Small intestine (tissue), 7 donors: ENCODE results near the gene PARD3B. TPM values are rescaled to one million over a fixed set of nuclear protein-coding genes. Genes with fewer than 3 reads are reported as not detected.

Experiments
- DNase-seq, 2 donors: peaks; one replicate each; pipeline versions ENCODE4 v3.0.0 to v3.0.0-alpha.2; 2013
- FAIRE-seq: peaks from 2 replicates; lab custom pipeline; 2012; peaks lifted over from hg19 to GRCh38; lab: Jason Lieb, UNC
- H3K27ac ChIP-seq, 3 donors: one replicate each; pipeline ENCODE4 v1.5.1; 2013; ENCODE audit warnings: low read length in 2 of 3, mild to moderate bottlenecking in 2 of 3, control low read depth in 1 of 3, inconsistent platforms in 1 of 3, low read depth in 1 of 3, moderate library complexity in 1 of 3
- H3K27me3 ChIP-seq, 3 donors: one replicate each; pipeline ENCODE4 v1.6.1; 2013; ENCODE audit warnings: low read length in 3 of 3, inconsistent platforms in 1 of 3; ENCODE audit not compliant: control insufficient read depth in 3 of 3, insufficient read depth in 3 of 3
- H3K36me3 ChIP-seq, 3 donors: one replicate each; pipeline ENCODE4 v1.6.1; 2013; ENCODE audit warnings: low read length in 3 of 3, inconsistent platforms in 1 of 3, low read depth in 1 of 3, mild to moderate bottlenecking in 1 of 3, moderate library complexity in 1 of 3; ENCODE audit not compliant: control insufficient read depth in 3 of 3, insufficient read depth in 2 of 3
- H3K4me1 ChIP-seq, 3 donors: one replicate each; pipeline ENCODE4 v1.6.1; 2013; ENCODE audit warnings: low read length in 2 of 3, inconsistent platforms in 1 of 3, low read depth in 1 of 3, mild to moderate bottlenecking in 1 of 3, moderate library complexity in 1 of 3; ENCODE audit not compliant: control insufficient read depth in 3 of 3, insufficient read depth in 2 of 3
- H3K4me3 ChIP-seq, 3 donors: one replicate each; pipeline ENCODE4 v1.5.1; 2013; ENCODE audit warnings: low read length in 3 of 3, control low read depth in 1 of 3, inconsistent platforms in 1 of 3, low read depth in 1 of 3, mild to moderate bottlenecking in 1 of 3, moderate library complexity in 1 of 3
- H3K9me3 ChIP-seq, 2 donors: one replicate each; pipeline ENCODE4 v1.6.1; 2013; ENCODE audit warnings: low read depth in 1 of 2, low read length in 1 of 2; ENCODE audit not compliant: control insufficient read depth in 2 of 2, insufficient read depth in 1 of 2
- WGBS, 3 donors: extraction: QIAGEN DNeasy Blood & Tissue Kit; methylation state at CpG; one replicate each; pipeline ENCODE4 v1.1.7; 2013; 5-methylcytosine and 5-hydroxymethylcytosine counted together
- polyA plus RNA-seq, 4 donors: library from polyadenylated mRNA; stranded (reverse) in 3 of 4; unstranded in 1 of 4; fragments of 200-250 nt in 3 of 4; fragments of 120-200 nt in 1 of 4; gene quantifications; one replicate each; pipeline versions ENCODE4 v1.2.1 to v1.2.3, GENCODE V29; 2013
- donor health status: healthy with polysubstance abuse.
- donor health status: control.
- donor health status: control.
- donor health status: Bipolar disorder and iron deficiency.
- donor health status: healthy.

Gene PARD3B
- polyA plus RNA-seq, 4 donors, result 2.8 to 10.7 (median 3.6) TPM

GRCh38 chr2:205361272-205361671 is 816.0 kb downstream of the PARD3B start:
- no peaks in the 10 kb centered on the region for H3K27me3 ChIP-seq
- FAIRE-seq (no peak), DNase-seq (no peak)

GRCh38 chr2:205361970-205362369 is 816.7 kb downstream of the PARD3B start:
- no peaks in the 10 kb centered on the region for H3K27me3 ChIP-seq
- no peaks in the 10 kb centered on the region for H3K9me3 ChIP-seq
- H3K27ac ChIP-seq, result no peak overlapping the region
- FAIRE-seq (no peak), DNase-seq (no peak)
- no peaks in the 10 kb centered on the region for H3K36me3 ChIP-seq
- H3K4me1 ChIP-seq, result no peaks in the 10 kb centered on the region
- no peak overlapping the region for H3K4me3 ChIP-seq

More at GRCh38 chr2:205361272-205361671, 816.0 kb downstream of the PARD3B start:
- 73 to 83% (median 79%) methylated on average over 3 of the region's 3 CpGs for WGBS, 3 donors
- no peak overlapping the region for H3K27ac ChIP-seq
- no peaks in the 10 kb centered on the region for H3K9me3 ChIP-seq
- no peak overlapping the region for H3K4me3 ChIP-seq
- no peaks in the 10 kb centered on the region for H3K36me3 ChIP-seq
- H3K4me1 ChIP-seq, result no peaks in the 10 kb centered on the region

GRCh38 chr2:205364261-205364660 is 819.0 kb downstream of the PARD3B start:
- H3K36me3 ChIP-seq, result no peaks in the 10 kb centered on the region
- no peak overlapping the region for H3K27ac ChIP-seq
- FAIRE-seq (no peak), DNase-seq (no peak)
- peaks cover 0 to 3% (median 0%) of the 10 kb centered on the region in 3 donors for H3K4me1 ChIP-seq
- no peaks in the 10 kb centered on the region for H3K9me3 ChIP-seq
- H3K27me3 ChIP-seq, result no peaks in the 10 kb centered on the region
- H3K4me3 ChIP-seq, result no peak overlapping the region
- WGBS, 3 donors, result 85 to 86% (median 86%) methylated on average over 3 of the region's 3 CpGs

- no peaks in the 10 kb centered on the region for H3K27me3 ChIP-seq
- H3K4me1 ChIP-seq, result peaks cover 0 to 3% (median 0%) of the 10 kb centered on the region in 3 donors
- DNase-seq (no peak), FAIRE-seq (no peak)
- WGBS, 3 donors, result 90 to 92% (median 90%) methylated on average over 6 of the region's 6 CpGs
- no peaks in the 10 kb centered on the region for H3K36me3 ChIP-seq
- H3K9me3 ChIP-seq, result peaks cover 0 to 2% of the 10 kb centered on the region in 2 donors
- no peak overlapping the region for H3K27ac ChIP-seq
- H3K4me3 ChIP-seq, result no peak overlapping the region
Measured at GRCh38 chr2:205366336-205367060, 821.2 kb downstream of the PARD3B start.

GRCh38 chr2:205367331-205367935 is 822.2 kb downstream of the PARD3B start:
- Histone ChIP-seq H3K27ac (no peak overlapping the region), H3K4me3 (no peak overlapping the region), H3K36me3 (no peaks in the 10 kb centered on the region), H3K9me3 (peaks cover 0 to 2% of the 10 kb centered on the region in 2 donors), H3K27me3 (no peaks in the 10 kb centered on the region), H3K4me1 (peaks cover 0 to 3% (median 0%) of the 10 kb centered on the region in 3 donors)
- DNase-seq (no peak), FAIRE-seq (no peak)
- WGBS, 3 donors, result 77 to 95% (median 83%) methylated on average over 2 of the region's 2 CpGs

- peaks cover 0 to 3% (median 0%) of the 10 kb centered on the region in 3 donors for H3K4me1 ChIP-seq
- DNase-seq, result peak; percentile 22 to 72
- FAIRE-seq, result no peak
- 4 to 21% (median 19%) methylated on average over 1 of the region's 1 CpG for WGBS, 3 donors
- H3K27ac ChIP-seq, result no peak overlapping the region
- no peak overlapping the region for H3K4me3 ChIP-seq
- no peaks in the 10 kb centered on the region for H3K27me3 ChIP-seq
- peaks cover 0 to 5% of the 10 kb centered on the region in 2 donors for H3K9me3 ChIP-seq
- no peaks in the 10 kb centered on the region for H3K36me3 ChIP-seq
Measured at GRCh38 chr2:205369813-205370212, 824.5 kb downstream of the PARD3B start.

GRCh38 chr2:205370726-205371125 is 825.5 kb downstream of the PARD3B start:
- Histone ChIP-seq H3K27ac (no peak overlapping the region), H3K4me1 (peaks cover 0 to 3% (median 0%) of the 10 kb centered on the region in 3 donors), H3K9me3 (peaks cover 0 to 5% of the 10 kb centered on the region in 2 donors), H3K4me3 (no peak overlapping the region), H3K36me3 (no peaks in the 10 kb centered on the region), H3K27me3 (no peaks in the 10 kb centered on the region)
- 94 to 100% (median 94%) methylated on average over 2 of the region's 2 CpGs for WGBS, 3 donors
- DNase-seq (no peak), FAIRE-seq (no peak)

GRCh38 chr2:205372141-205372540 is 826.9 kb downstream of the PARD3B start:
- peaks cover 0 to 3% (median 0%) of the 10 kb centered on the region in 3 donors for H3K4me1 ChIP-seq
- no peak for DNase-seq
- H3K4me3 ChIP-seq, result no peak overlapping the region
- no peak for FAIRE-seq
- H3K36me3 ChIP-seq, result no peaks in the 10 kb centered on the region
- no peak overlapping the region for H3K27ac ChIP-seq
- peaks cover 0 to 5% of the 10 kb centered on the region in 2 donors for H3K9me3 ChIP-seq
- H3K27me3 ChIP-seq, result no peaks in the 10 kb centered on the region
